IPS-18a (cell line): ENCODE results near the gene MRNIP.

Experiments
- H3K27ac ChIP-seq: one replicate; pipeline ENCODE4 v1.5.1; 2013; ENCODE audit warnings: low read length
- H3K27me3 ChIP-seq: one replicate; pipeline ENCODE4 v1.6.1; 2013; ENCODE audit warnings: mild to moderate bottlenecking, low read length; ENCODE audit not compliant: control insufficient read depth, insufficient read depth
- H3K36me3 ChIP-seq: one replicate; pipeline ENCODE4 v1.6.1; 2013; ENCODE audit warnings: low read depth, low read length; ENCODE audit not compliant: control insufficient read depth
- H3K4me1 ChIP-seq: one replicate; pipeline ENCODE4 v1.6.1; 2013; ENCODE audit warnings: low read depth, low read length; ENCODE audit not compliant: control insufficient read depth
- H3K4me3 ChIP-seq: one replicate; pipeline ENCODE4 v1.5.1; 2013; ENCODE audit warnings: low read length
- H3K9ac ChIP-seq: one replicate; pipeline ENCODE4 v1.6.1; 2013; ENCODE audit warnings: mild to moderate bottlenecking, low read length, moderate library complexity
- H3K9me3 ChIP-seq: one replicate; pipeline ENCODE4 v1.6.1; 2013; ENCODE audit warnings: low read depth, low read length; ENCODE audit not compliant: control insufficient read depth

The MRNIP gene

GRCh38 chr5:179822059-179822432, 36.6 kb downstream of the MRNIP start:
- H3K27me3 ChIP-seq: peaks cover 13% of the 10 kb centered on the region
- H3K27ac ChIP-seq: no peak overlapping the region
- no peaks in the 10 kb centered on the region for H3K9me3 ChIP-seq
- H3K9ac ChIP-seq: no peak overlapping the region
- H3K4me3 ChIP-seq: peak overlapping the region; percentile 52
- peaks cover 27% of the 10 kb centered on the region for H3K4me1 ChIP-seq
- peaks cover 40% of the 10 kb centered on the region for H3K36me3 ChIP-seq

GRCh38 chr5:179821298-179822058, 37.1 kb downstream of the MRNIP start:
- H3K27me3 ChIP-seq: peaks cover 16% of the 10 kb centered on the region
- peak overlapping the region; percentile 27 for H3K27ac ChIP-seq
- H3K4me1 ChIP-seq: peaks cover 27% of the 10 kb centered on the region
- H3K9me3 ChIP-seq: no peaks in the 10 kb centered on the region
- H3K36me3 ChIP-seq: peaks cover 35% of the 10 kb centered on the region
- peak overlapping the region; percentile 52 for H3K4me3 ChIP-seq
- H3K9ac ChIP-seq: peak overlapping the region; percentile 69

- H3K4me1 ChIP-seq: peaks cover 27% of the 10 kb centered on the region
Measured at GRCh38 chr5:179820483-179821297, 37.9 kb downstream of the MRNIP start, which contains the start of gene SQSTM1. SQSTM1 (plus strand) TSS chr5:179820905; CDS start chr5:179820937, 32 bp downstream.

GRCh38 chr5:179820127-179820482, 38.5 kb downstream of the MRNIP start:
- Histone ChIP-seq H3K9ac (peak overlapping the region; percentile 69), H3K4me1 (peaks cover 27% of the 10 kb centered on the region), H3K4me3 (peak overlapping the region; percentile 52), H3K27me3 (peaks cover 25% of the 10 kb centered on the region), H3K36me3 (peaks cover 22% of the 10 kb centered on the region), H3K27ac (no peak overlapping the region), H3K9me3 (no peaks in the 10 kb centered on the region)

More at GRCh38 chr5:179820483-179821297, 37.9 kb downstream of the MRNIP start, which contains the start of gene SQSTM1:
- Histone ChIP-seq H3K27me3 (peaks cover 24% of the 10 kb centered on the region), H3K4me3 (peak within 1 kb of the TSS; percentile 52), H3K27ac (peak within 1 kb of the TSS; percentile 27), H3K9me3 (no peaks in the 10 kb centered on the region), H3K36me3 (peaks cover 28% of the 10 kb centered on the region), H3K9ac (peak within 1 kb of the TSS; percentile 69)

GRCh38 chr5:179819296-179820126, 39.1 kb downstream of the MRNIP start:
- peaks cover 16% of the 10 kb centered on the region for H3K36me3 ChIP-seq
- no peaks in the 10 kb centered on the region for H3K9me3 ChIP-seq
- H3K4me1 ChIP-seq: peaks cover 27% of the 10 kb centered on the region
- H3K27me3 ChIP-seq: peaks cover 25% of the 10 kb centered on the region
- H3K27ac ChIP-seq: peak overlapping the region; percentile 33
- H3K9ac ChIP-seq: peak overlapping the region; percentile 69
- H3K4me3 ChIP-seq: peak overlapping the region; percentile 43

GRCh38 chr5:179818746-179819295, 39.8 kb downstream of the MRNIP start:
- Histone ChIP-seq H3K27ac (peak overlapping the region; percentile 19), H3K27me3 (peaks cover 25% of the 10 kb centered on the region), H3K9me3 (no peaks in the 10 kb centered on the region), H3K9ac (peak overlapping the region; percentile 69), H3K4me1 (peaks cover 27% of the 10 kb centered on the region), H3K36me3 (peaks cover 9% of the 10 kb centered on the region), H3K4me3 (peak overlapping the region; percentile 43)

GRCh38 chr5:179817890-179818745, 40.5 kb downstream of the MRNIP start:
- H3K36me3 ChIP-seq: peaks cover 5% of the 10 kb centered on the region
- peaks cover 25% of the 10 kb centered on the region for H3K27me3 ChIP-seq
- peak overlapping the region; percentile 19 for H3K27ac ChIP-seq
- H3K4me1 ChIP-seq: peaks cover 29% of the 10 kb centered on the region
- H3K9ac ChIP-seq: peak overlapping the region; percentile 69
- no peaks in the 10 kb centered on the region for H3K9me3 ChIP-seq
- peak overlapping the region; percentile 43 for H3K4me3 ChIP-seq

- H3K27me3 ChIP-seq: peaks cover 25% of the 10 kb centered on the region
- peaks cover 31% of the 10 kb centered on the region for H3K4me1 ChIP-seq
- H3K36me3 ChIP-seq: no peaks in the 10 kb centered on the region
- no peaks in the 10 kb centered on the region for H3K9me3 ChIP-seq
- H3K4me3 ChIP-seq: peak overlapping the region; percentile 46
- no peak overlapping the region for H3K27ac ChIP-seq
- H3K9ac ChIP-seq: no peak overlapping the region
Measured at GRCh38 chr5:179817470-179817840, 41.2 kb downstream of the MRNIP start.

- Histone ChIP-seq H3K27ac (no peak overlapping the region), H3K27me3 (peaks cover 25% of the 10 kb centered on the region), H3K9me3 (no peaks in the 10 kb centered on the region), H3K9ac (no peak overlapping the region), H3K4me3 (peak overlapping the region; percentile 46), H3K36me3 (no peaks in the 10 kb centered on the region), H3K4me1 (peaks cover 26% of the 10 kb centered on the region)
Measured at GRCh38 chr5:179816796-179817469, 41.7 kb downstream of the MRNIP start.

- no peaks in the 10 kb centered on the region for H3K9me3 ChIP-seq
- H3K4me1 ChIP-seq: peaks cover 24% of the 10 kb centered on the region
- H3K27me3 ChIP-seq: peaks cover 25% of the 10 kb centered on the region
- H3K36me3 ChIP-seq: no peaks in the 10 kb centered on the region
- H3K9ac ChIP-seq: no peak overlapping the region
- peak overlapping the region; percentile 46 for H3K4me3 ChIP-seq
- H3K27ac ChIP-seq: no peak overlapping the region
Measured at GRCh38 chr5:179816401-179816795, 42.2 kb downstream of the MRNIP start.
